GM19025 (cell line): ENCODE results near the gene AMY1B.
"Not testable (repeated sequence)": the region's sequence is repeated elsewhere in the genome, so short reads cannot be mapped to it uniquely, and the experiment has no call there.

ENCODE experiments used
- ATAC-seq: cut with Tn5 transposase; IDR thresholded peaks from one replicate; pipeline ENCODE4 v1.9.1; 2021; ENCODE audit warnings: mild to moderate bottlenecking, low read depth, moderate library complexity; ENCODE audit not compliant: unreplicated experiment

Gene AMY1B

DNA sequence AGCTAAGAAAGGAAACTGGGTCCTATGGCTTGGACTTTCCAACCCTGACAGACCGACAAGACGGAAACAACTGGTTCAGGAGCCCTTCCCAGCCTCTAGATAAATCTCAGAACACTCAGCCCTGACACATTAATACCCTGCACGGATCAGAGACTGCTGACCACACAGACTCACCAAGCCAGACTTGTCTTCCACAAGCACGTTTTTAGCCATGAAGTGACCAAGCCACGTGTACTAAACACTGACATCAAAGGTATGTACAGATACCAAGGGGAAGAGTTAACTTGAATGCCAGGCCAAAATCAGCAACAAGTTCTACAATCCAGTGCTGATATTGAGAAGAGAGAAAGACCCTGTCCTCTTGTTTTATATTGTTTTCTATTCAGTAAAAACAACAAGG lies at the start of gene AMY1B:
Gene AMY1B, minus strand, starts transcription at position 101 of the 400 bp plus-strand sequence. CDS start 571 bp downstream, outside the sequence.
- not testable (repeated sequence) for ATAC-seq

DNA sequence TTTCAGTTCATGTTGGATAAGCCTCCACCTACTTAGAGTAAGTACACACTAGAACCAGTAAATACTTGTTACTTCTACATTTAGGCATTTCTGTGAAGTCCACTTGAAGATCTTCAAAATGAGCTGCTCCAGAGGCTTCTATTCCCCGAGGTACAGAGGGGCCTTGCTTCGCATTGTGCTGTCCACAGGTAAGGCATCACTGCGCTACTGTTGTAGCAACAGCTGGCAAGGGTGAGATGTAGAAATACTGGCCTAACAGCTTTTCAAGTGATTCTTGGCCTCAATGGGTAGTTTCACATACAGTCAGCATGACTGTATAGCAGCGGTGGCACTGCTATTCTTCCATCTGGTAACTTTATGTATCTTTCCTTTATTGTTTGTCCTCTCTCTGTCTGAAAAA lies 49.0 kb upstream of the AMY1B start:
- not testable (repeated sequence) for ATAC-seq

DNA sequence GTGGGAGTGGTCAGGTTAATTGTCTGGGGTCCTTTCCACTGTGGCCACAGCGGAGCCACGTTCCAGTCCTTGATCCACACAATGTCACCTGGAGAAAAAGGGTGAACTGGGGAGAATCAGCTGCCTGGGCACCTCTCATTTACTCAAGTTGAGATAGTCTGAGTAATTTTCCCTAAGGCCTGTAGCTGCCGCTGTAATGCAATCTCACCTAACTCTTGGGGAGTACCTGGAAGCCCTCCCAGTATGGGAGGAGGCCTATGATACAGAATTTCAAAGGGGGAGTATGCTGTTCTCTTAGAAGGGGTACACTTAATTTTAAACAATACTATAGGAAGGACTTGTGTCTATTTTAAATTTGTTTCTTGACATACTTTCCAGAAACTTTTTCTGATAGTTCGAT lies 48.4 kb upstream of the AMY1B start:
- ATAC-seq: not testable (repeated sequence)

GRCh38 chr1:103738031-103738430 lies 42.0 kb upstream of the AMY1B start:
- not testable (repeated sequence) for ATAC-seq

DNA sequence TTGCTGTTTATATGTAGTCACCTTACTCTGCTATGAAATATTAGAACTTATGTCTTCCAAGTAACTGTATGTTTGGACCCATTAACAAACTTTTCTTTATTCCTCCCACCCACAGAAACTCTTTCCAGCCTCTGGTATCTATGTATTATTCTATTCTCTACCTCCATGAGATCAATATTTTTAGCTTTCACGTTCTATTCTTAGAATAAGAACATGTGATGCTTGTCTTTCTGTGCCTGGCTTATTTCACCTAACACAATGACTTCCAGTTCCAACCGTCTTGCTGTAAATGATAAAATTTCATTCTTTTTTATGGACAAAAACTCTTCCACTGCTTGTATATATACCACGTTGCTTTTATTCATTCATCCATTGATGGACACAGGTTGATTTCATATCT lies 39.3 kb upstream of the AMY1B start:
- not testable (repeated sequence) for ATAC-seq

- ATAC-seq: not testable (repeated sequence)
Observed at GRCh38 chr1:103721473-103721872, 25.5 kb upstream of the AMY1B start.

GRCh38 chr1:103717404-103717803 lies 21.4 kb upstream of the AMY1B start:
- ATAC-seq: not testable (repeated sequence)

GRCh38 chr1:103710381-103710780 lies 14.4 kb upstream of the AMY1B start:
- not testable (repeated sequence) for ATAC-seq

- not testable (repeated sequence) for ATAC-seq
Observed at GRCh38 chr1:103707670-103708069, 11.7 kb upstream of the AMY1B start.

DNA sequence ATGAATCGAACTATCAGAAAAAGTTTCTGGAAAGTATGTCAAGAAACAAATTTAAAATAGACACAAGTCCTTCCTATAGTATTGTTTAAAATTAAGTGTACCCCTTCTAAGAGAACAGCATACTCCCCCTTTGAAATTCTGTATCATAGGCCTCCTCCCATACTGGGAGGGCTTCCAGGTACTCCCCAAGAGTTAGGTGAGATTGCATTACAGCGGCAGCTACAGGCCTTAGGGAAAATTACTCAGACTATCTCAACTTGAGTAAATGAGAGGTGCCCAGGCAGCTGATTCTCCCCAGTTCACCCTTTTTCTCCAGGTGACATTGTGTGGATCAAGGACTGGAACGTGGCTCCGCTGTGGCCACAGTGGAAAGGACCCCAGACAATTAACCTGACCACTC lies 5.2 kb upstream of the AMY1B start:
- not testable (repeated sequence) for ATAC-seq

DNA sequence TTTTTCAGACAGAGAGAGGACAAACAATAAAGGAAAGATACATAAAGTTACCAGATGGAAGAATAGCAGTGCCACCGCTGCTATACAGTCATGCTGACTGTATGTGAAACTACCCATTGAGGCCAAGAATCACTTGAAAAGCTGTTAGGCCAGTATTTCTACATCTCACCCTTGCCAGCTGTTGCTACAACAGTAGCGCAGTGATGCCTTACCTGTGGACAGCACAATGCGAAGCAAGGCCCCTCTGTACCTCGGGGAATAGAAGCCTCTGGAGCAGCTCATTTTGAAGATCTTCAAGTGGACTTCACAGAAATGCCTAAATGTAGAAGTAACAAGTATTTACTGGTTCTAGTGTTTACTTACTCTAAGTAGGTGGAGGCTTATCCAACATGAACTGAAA lies 4.7 kb upstream of the AMY1B start:
- ATAC-seq: not testable (repeated sequence)

GRCh38 chr1:103697430-103697829 lies 1.4 kb upstream of the AMY1B start:
- ATAC-seq: not testable (repeated sequence)

- ATAC-seq: not testable (repeated sequence)
Observed at GRCh38 chr1:103676335-103676734, 19.7 kb downstream of the AMY1B start.

DNA sequence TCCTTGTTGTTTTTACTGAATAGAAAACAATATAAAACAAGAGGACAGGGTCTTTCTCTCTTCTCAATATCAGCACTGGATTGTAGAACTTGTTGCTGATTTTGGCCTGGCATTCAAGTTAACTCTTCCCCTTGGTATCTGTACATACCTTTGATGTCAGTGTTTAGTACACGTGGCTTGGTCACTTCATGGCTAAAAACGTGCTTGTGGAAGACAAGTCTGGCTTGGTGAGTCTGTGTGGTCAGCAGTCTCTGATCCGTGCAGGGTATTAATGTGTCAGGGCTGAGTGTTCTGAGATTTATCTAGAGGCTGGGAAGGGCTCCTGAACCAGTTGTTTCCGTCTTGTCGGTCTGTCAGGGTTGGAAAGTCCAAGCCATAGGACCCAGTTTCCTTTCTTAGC lies 40.5 kb downstream of the AMY1B start, which contains the start of gene AMY1A:
Gene AMY1A, plus strand, starts transcription at position 301 of the 400 bp plus-strand sequence. CDS start 571 bp downstream, outside the sequence.
- not testable (repeated sequence) for ATAC-seq

GRCh38 chr1:103654133-103654532 lies 41.9 kb downstream of the AMY1B start:
- not testable (repeated sequence) for ATAC-seq

DNA sequence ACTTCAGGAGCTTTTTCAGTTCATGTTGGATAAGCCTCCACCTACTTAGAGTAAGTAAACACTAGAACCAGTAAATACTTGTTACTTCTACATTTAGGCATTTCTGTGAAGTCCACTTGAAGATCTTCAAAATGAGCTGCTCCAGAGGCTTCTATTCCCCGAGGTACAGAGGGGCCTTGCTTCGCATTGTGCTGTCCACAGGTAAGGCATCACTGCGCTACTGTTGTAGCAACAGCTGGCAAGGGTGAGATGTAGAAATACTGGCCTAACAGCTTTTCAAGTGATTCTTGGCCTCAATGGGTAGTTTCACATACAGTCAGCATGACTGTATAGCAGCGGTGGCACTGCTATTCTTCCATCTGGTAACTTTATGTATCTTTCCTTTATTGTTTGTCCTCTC lies 45.1 kb downstream of the AMY1B start:
- not testable (repeated sequence) for ATAC-seq

DNA sequence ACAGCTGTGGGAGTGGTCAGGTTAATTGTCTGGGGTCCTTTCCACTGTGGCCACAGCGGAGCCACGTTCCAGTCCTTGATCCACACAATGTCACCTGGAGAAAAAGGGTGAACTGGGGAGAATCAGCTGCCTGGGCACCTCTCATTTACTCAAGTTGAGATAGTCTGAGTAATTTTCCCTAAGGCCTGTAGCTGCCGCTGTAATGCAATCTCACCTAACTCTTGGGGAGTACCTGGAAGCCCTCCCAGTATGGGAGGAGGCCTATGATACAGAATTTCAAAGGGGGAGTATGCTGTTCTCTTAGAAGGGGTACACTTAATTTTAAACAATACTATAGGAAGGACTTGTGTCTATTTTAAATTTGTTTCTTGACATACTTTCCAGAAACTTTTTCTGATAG lies 45.7 kb downstream of the AMY1B start:
- ATAC-seq: not testable (repeated sequence)

GRCh38 chr1:103643908-103644307 lies 52.1 kb downstream of the AMY1B start:
- ATAC-seq: not testable (repeated sequence)

GRCh38 chr1:103641194-103641593 lies 54.8 kb downstream of the AMY1B start:
- not testable (repeated sequence) for ATAC-seq
